IPS DF 6.9 (cell line): ENCODE data around the gene GTF2B.
"Not testable (repeated sequence)": the region's sequence is repeated elsewhere in the genome, so short reads cannot be mapped to it uniquely, and the experiment has no call there.

ENCODE experiments used
- DNase-seq: peaks from one replicate; pipeline ENCODE4 v3.0.0-alpha.2; 2013; ENCODE audit warnings: low read depth, low spot score
- H3K27ac ChIP-seq: one replicate; pipeline ENCODE4 v1.5.1; 2013; ENCODE audit warnings: low read length, control low read depth
- H3K27me3 ChIP-seq: 2 replicates; pipeline ENCODE4 v1.6.1; 2013; ENCODE audit warnings: mild to moderate bottlenecking, low read length; ENCODE audit not compliant: control insufficient read depth, insufficient read depth
- H3K36me3 ChIP-seq: 2 replicates; pipeline ENCODE4 v1.6.1; 2013; ENCODE audit warnings: low read length; ENCODE audit not compliant: control insufficient read depth, insufficient read depth
- H3K4me1 ChIP-seq: 2 replicates; pipeline ENCODE4 v1.6.1; 2013; ENCODE audit warnings: low read length; ENCODE audit not compliant: control insufficient read depth, insufficient read depth
- H3K4me3 ChIP-seq: 2 replicates; pipeline ENCODE4 v1.5.1; 2013; ENCODE audit warnings: mild to moderate bottlenecking, low read length
- H3K9me3 ChIP-seq: 2 replicates; pipeline ENCODE4 v1.6.1; 2013; ENCODE audit warnings: low read length, inconsistent platforms; ENCODE audit not compliant: control insufficient read depth, insufficient read depth
- WGBS: extraction: QIAGEN DNeasy Blood & Tissue Kit; methylation state at CpG from one replicate; pipeline ENCODE4 v1.1.7; 2013; ENCODE audit warnings: mixed read lengths, missing lambda C conversion rate; ENCODE audit not compliant: insufficient read length, insufficient coverage; 5-methylcytosine and 5-hydroxymethylcytosine counted together

Gene GTF2B

DNA sequence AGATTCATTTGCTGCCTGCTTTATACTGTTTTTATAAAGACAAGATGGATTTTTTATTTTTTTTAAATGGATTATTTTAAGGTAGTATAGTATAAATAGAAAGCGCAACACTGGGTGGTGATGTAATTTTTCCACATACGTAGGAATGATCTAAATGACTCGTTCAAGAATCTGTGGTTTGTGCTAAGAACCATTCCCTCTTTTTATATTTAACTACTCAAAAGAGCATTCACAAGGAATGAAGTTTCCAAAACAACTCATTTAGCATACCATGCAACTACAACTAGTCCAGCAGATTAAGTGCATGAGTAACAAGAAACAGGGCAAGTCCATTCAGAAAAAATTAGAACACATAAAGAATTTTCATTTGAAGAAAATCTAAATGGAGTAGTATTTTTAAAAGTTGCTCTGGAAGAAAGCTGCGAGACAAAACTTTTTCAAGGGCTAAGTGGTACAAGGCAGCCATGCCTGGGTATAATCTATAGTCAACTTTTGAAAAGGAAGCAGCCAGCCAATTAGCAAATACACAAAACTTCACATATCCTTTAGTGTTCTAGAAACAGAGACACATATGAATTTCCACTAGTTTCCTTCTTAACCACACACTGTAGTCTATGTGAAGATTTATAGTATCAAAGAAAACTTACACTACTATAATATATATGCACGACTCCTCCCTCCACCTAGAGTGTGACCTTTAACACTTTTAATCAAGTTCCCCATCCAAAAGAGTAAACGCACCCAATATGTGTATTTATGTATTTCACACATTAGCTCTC, 23.4 kb downstream of the GTF2B start:
- Histone ChIP-seq H3K27me3 (no peaks in the 10 kb centered on the region), H3K9me3 (no peaks in the 10 kb centered on the region), H3K4me1 (no peaks in the 10 kb centered on the region), H3K27ac (no peak overlapping the region), H3K4me3 (no peak overlapping the region), H3K36me3 (no peaks in the 10 kb centered on the region)
- WGBS = 100% methylated on average over 1 of the region's 6 CpGs
- DNase-seq = no peak

DNA sequence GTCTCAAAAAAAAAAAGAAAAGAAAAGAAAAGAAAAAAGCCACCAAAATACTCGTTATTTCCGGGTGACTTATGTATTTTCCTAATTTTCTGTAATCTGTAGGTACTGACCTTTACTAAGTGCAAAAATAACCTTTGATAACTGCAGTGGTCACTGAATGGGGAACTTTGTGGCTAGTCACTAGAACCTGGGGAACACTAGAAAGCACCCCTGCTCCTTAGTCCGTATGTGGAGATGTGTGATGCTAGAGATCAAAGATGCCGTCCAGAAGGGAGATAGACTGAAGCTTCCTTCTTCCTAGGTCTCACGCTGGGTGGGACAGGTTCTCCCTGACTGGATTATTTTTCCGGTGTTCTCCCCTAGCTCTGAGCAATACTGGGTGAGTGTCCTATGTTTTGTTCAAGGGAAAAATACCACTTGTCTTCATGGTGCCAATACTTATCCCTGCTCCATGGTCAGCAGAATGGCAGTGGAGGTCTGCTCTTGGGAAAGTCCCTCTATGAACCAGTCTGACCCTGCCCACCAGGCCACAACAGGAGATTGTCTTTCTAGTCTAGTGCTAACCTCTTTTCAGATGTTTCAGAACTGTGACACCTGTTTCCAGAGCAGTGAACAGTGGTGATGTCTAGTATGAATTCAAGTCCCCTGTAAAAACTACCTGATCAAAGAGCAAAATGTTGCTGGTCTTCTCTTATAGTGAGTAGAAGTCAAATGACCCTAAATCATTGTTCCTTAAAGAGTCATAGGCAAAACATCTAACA, 39.9 kb downstream of the GTF2B start:
- Histone ChIP-seq H3K36me3 (no peaks in the 10 kb centered on the region; the same call in 1 of the 2 replicates), H3K27ac (no peak overlapping the region), H3K9me3 (no peaks in the 10 kb centered on the region), H3K4me3 (no peak overlapping the region), H3K27me3 (no peaks in the 10 kb centered on the region), H3K4me1 (no peaks in the 10 kb centered on the region)
- DNase-seq = no peak
- WGBS = no CpG with 5 or more reads among the region's 6 CpGs

DNA sequence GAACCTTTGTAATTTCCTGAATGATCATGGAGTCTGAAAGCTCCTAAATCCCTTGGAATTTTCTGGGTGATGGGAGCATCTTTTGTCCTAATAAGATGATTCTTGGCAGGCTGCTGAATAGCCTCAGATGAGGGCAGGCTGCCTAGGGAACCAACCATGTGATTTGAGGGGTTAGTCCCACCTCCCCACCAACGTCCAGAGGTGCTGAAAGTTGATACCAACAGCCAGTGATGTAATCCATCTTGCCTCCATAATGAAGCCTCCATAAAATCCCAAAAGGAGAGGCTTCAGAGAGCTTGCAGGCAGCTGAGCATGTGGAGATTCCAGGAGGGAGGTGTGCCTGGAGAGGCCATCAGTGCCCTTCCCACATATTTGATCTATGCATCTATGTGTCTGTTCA, 43.7 kb downstream of the GTF2B start:
- H3K27me3 ChIP-seq = no peaks in the 10 kb centered on the region
- H3K27ac ChIP-seq = no peak overlapping the region
- no peaks in the 10 kb centered on the region for H3K9me3 ChIP-seq
- no peaks in the 10 kb centered on the region for H3K4me1 ChIP-seq
- DNase-seq = peak; percentile 2
- no CpG with 5 or more reads among the region's 1 CpG for WGBS
- H3K36me3 ChIP-seq = no peaks in the 10 kb centered on the region
- H3K4me3 ChIP-seq = no peak overlapping the region

DNA sequence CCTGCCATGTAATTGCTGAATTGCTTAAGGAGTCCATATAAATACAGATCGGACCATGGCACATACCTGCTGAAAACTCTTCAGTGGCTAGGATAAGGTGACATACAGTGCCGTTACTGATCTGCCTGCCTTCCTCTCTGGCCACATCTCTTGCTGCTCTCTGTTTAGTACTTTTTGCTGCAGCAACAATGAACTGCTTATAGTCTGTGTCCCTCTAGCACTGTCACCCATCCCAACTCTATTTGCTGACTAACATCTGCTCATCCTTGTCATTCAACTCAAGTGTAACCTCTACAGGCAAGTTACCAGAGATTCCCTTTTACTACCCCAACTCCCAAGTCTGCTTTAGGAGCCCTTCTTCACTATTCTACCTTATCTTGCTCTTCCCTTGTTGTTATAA, 65.6 kb downstream of the GTF2B start:
- Histone ChIP-seq H3K27ac (no peak overlapping the region), H3K9me3 (no peaks in the 10 kb centered on the region), H3K4me3 (no peak overlapping the region), H3K4me1 (no peaks in the 10 kb centered on the region; the same call in 1 of the 2 replicates), H3K36me3 (no peaks in the 10 kb centered on the region), H3K27me3 (no peaks in the 10 kb centered on the region)
- WGBS = no CpG with 5 or more reads among the region's 2 CpGs
- no peak for DNase-seq

DNA sequence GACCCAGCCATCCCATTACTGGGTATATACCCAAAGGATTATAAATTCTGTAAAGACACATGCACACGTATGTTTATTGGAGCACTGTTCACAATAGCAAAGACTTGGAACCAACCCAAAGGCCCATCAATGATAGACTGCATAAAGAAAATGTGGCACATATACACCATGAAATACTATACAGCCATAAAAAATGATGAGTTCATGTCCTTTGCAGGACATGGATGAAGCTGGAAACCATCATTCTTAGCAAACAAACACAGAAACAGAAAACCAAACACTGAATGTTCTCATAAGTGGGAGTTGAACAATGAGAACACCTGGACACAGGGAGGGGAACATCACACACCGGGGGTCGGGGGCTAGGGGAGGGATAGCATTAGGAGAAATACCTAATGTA, 71.7 kb downstream of the GTF2B start:
- not testable (repeated sequence) for H3K9me3 ChIP-seq, H3K4me1 ChIP-seq, H3K27me3 ChIP-seq, H3K36me3 ChIP-seq, H3K27ac ChIP-seq, DNase-seq, H3K4me3 ChIP-seq
- no CpG with 5 or more reads among the region's 3 CpGs for WGBS

DNA sequence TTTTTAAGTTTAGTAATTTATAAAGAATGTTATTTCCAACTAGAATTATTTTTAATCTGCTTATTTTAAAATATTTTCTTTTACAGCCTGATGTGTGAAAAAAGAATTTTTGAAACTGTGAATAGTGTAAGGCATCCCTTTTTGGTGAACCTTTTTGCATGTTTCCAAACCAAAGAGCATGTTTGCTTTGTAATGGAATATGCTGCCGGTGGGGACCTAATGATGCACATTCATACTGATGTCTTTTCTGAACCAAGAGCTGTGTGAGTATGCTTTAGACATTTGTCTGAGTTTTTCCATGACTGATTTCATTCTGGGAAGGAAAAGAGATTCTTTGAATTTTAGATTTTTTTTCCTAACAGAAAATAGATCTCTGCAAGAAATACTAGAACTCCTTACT, 77.9 kb downstream of the GTF2B start:
- Histone ChIP-seq H3K4me3 (no peak overlapping the region), H3K27me3 (no peaks in the 10 kb centered on the region), H3K4me1 (no peaks in the 10 kb centered on the region), H3K36me3 (no peaks in the 10 kb centered on the region), H3K9me3 (no peaks in the 10 kb centered on the region), H3K27ac (no peak overlapping the region)
- WGBS = no CpG with 5 or more reads among the region's 1 CpG
- no peak for DNase-seq

DNA sequence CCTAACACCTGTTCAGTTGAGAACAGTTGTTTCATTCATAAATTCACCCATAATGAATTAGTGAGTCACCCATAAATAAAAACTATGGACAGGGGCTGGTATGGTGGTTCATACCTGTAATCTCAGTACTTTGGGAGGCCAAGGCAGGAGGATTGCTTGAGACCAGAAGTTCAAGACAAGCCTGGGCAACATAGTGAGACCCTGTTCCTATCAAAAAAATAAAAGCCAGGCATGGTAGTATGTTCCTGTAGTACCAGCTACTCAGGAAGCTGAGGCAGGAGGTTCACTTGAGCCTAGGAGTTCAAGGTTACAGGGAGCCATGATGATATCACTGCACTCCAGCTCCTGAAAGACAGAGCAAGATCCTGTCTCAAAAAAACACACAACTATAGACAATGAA, 79.0 kb downstream of the GTF2B start:
- Histone ChIP-seq H3K27ac (no peak overlapping the region), H3K36me3 (no peaks in the 10 kb centered on the region), H3K4me3 (no peak overlapping the region), H3K4me1 (no peaks in the 10 kb centered on the region), H3K9me3 (no peaks in the 10 kb centered on the region), H3K27me3 (no peaks in the 10 kb centered on the region)
- no peak for DNase-seq

DNA sequence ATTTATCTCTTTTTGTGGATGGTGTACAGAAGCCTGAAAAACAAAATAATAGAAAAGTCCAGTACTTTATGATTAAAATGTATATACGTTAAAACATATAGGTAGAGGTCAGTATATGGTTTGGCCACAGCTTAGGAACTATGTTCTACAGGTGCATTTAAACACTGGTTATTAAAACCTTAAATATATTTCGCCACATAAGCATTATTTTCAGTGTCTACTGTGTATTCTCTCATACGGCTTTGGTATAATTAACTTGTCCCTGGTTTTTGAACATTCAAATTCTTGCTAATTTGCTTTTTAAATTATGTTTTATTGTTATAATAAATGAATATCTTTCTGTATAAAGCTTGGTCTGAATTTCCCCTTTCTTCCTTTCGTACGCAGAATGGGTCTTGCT, 87.9 kb downstream of the GTF2B start:
- Histone ChIP-seq H3K27me3 (no peaks in the 10 kb centered on the region), H3K9me3 (no peaks in the 10 kb centered on the region; the same call in 1 of the 2 replicates), H3K4me3 (no peak overlapping the region), H3K27ac (no peak overlapping the region), H3K36me3 (peaks cover 4% of the 10 kb centered on the region; the same call in 1 of the 2 replicates), H3K4me1 (no peaks in the 10 kb centered on the region)
- WGBS = no CpG with 5 or more reads among the region's 5 CpGs
- DNase-seq = no peak

DNA sequence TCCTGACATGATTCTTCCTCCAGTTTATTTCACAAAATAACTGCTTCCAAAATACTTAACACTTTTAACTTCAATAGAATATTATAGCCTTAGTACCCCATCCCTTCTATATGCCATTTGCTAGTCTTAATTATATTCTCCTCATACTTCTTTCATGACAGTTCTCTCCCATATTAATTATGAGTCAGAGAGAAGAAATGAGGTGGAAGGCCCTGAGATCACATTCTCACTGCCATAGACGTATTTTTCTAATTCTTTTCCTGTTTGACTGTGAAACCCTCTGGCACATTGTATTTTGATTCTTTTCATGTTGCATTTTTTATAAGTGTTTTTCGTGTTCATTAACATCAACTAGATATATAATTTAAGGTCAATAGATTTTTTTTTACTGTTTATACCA, 88.4 kb downstream of the GTF2B start:
- Histone ChIP-seq H3K4me1 (no peaks in the 10 kb centered on the region), H3K36me3 (peaks cover 4% of the 10 kb centered on the region; the same call in 1 of the 2 replicates)
- no CpG with 5 or more reads among the region's 2 CpGs for WGBS

More for the DNA sequence above, 88.4 kb downstream of the GTF2B start:
- Histone ChIP-seq H3K4me3 (no peak overlapping the region), H3K9me3 (no peaks in the 10 kb centered on the region; the same call in 1 of the 2 replicates), H3K27ac (no peak overlapping the region), H3K27me3 (no peaks in the 10 kb centered on the region)
- no peak for DNase-seq
